ENCODE data around the gene MOB3A.

The MOB3A gene

GRCh38 chr19:2123682-2124387 lies 27.7 kb upstream of the MOB3A start:
- no peak for DNase-seq

- no peak for DNase-seq
Observed at GRCh38 chr19:2122982-2123381, 26.9 kb upstream of the MOB3A start.

GRCh38 chr19:2122251-2122650 lies 26.1 kb upstream of the MOB3A start:
- no peak for DNase-seq

DNA sequence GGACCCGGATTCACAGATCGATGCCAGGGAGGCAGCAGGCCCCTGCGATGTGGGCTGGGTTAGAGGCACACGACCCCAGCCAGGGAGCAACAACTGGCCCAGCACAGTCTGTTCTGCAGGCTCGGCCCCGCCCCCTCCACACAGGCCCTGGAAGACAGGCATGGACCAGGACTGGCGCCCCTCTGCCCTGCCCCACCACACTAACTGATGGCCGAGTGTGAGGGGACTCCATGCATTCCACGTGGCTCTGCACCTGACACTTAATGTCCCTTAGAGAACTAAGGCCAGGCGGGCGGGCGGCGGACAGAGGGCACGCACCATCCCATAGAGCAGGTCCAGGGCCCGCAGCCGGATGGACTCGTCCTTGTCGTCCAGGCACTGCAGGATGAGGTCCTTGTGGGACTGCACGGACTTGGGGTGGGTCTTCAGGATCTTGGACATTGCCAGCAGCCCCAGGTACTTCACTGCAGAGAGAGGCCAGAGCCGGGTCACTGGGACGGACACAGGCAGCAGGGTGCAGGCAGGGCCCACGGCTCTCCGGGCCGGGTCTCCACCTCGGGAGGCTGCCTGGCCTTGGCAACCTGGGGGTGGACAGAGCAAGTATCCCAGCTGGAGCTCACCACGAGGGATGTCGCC lies 25.4 kb upstream of the MOB3A start:
- DNase-seq: no peak

GRCh38 chr19:2120821-2121220 lies 24.7 kb upstream of the MOB3A start:
- DNase-seq: no peak

GRCh38 chr19:2119921-2120785 lies 24.0 kb upstream of the MOB3A start:
- no peak for DNase-seq

- no peak for DNase-seq
Observed at GRCh38 chr19:2118438-2118837, 22.3 kb upstream of the MOB3A start.

GRCh38 chr19:2117215-2117960 lies 21.3 kb upstream of the MOB3A start:
- DNase-seq: no peak

- DNase-seq: no peak
Observed at GRCh38 chr19:2116507-2116906, 20.4 kb upstream of the MOB3A start.

DNA sequence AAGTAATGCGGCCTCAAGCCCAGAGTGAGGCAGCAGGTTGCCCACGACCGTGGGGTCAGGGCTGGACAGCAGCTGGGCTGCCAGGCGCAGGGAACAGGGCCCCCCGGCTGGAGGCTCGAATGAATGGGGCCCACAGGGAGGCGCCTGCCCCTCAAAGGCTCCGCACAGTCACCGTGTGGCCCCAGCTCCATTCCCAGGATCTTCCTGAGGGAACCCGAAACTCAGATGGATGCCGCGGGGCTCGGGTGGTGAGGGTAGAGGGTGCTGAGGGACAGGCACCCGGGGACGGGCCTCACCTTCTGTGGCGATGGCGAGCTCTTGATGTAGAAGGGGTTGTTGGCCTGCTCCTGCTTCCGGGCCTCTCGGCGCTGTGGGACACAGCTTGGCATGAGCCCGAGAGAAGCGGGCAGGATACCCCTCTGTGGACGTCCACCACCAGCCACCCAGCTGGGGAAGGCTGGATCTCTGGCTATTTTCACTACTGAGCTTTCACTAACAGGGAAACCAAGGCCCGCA lies 19.8 kb upstream of the MOB3A start:
- DNase-seq: no peak

- no peak for DNase-seq
Observed at GRCh38 chr19:2115324-2115723, 19.2 kb upstream of the MOB3A start.

DNA sequence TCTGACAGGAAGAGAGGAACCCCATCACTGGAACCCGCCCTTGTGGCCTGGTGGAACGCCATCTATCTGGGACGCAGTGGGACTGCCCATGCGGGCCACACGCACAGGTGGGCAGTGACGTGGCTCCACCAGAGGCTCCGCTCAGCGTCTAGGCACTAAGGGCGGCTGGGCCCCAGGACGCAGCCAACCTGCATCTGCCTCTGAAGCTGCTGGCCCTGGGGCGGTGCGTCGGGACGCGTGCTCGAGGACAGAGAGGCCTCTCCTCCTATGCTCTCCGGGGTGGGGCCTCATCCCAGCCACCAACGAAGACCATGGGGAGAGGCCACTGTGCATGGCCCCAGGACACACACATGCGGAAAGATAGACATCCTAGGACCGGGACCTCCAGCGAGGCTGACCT lies 18.7 kb upstream of the MOB3A start:
- DNase-seq: no peak

GRCh38 chr19:2114218-2114617 lies 18.1 kb upstream of the MOB3A start:
- DNase-seq: no peak

GRCh38 chr19:2113439-2114211 lies 17.5 kb upstream of the MOB3A start:
- no peak for DNase-seq

DNA sequence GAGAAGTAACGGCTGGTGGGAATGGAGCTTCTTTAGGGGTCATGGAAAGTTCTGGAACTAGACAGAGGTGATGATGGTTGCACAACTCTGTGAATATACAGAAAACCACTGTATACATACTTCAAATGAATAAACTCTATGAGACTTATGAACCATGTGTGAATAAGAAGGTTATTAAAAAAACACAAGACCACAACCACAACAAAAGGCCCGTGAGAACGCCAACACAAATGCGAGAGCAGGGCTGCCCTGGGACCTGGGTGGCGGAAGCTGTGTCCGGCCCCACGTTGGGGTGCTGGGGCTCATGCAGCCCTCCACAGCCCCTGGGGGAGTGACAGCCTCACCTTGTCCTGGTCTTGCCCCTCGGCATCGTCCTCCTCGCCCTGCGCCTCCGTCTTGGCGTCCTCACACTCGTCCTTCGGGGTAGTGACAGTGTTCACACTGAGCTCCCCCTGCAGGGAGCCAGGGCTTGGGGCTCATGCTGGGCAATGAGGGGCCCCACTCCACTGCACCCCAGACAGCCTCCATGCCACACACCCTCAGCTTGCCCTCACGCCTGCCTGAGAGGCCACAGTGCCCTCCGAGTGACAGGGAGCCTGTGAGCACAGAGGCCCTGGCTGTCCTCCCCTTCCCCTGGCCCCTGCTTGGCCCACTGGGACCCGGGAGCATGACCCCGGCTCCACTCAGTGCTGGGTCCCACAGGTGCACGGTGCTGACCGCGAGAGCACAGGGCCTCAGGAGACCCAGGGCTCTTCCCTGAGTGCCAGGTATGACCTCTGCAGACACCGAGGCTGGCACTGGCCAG lies 16.6 kb upstream of the MOB3A start:
- DNase-seq: peak in 1 of 2 donors; percentile 21

DNA sequence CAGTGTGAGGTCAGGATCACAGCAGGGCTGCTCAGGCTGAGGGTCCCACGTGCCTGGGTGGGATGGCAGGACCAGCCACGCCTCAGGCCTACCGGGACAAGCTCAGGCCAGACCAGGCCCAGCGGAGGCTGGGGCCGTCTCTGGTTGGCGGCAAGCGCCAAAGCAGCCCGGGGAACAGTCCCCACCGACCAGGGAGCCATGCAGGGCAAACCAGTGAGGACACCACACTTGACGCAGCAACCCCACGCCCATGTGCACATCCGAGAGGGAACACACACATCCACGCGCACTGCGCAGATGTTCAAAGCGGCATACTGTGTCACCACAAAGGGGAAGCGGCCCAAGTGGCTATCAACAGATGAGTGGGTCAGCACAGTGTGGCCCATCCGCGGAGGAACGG lies 15.8 kb upstream of the MOB3A start:
- no peak for DNase-seq

DNA sequence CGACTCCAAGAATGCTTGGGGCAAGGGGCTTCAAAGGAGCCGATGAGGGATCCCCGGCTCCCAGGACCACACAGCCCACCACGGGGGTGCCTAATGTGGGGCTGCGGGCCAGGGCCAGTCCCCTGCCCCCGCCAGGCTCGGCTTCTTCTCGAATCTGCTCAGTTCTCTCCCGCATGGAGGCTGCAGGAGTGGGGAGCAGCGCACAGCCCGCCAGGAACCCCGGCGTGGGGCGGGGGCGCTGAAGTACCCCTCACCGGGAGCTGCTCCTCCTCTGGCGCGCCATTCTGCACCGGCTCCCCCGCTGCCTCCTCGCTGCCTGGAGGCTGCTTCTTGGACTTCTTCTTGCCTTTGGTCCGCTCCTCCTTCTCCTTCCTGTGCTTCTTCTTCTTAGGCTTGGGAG lies 15.3 kb upstream of the MOB3A start:
- DNase-seq: no peak

DNA sequence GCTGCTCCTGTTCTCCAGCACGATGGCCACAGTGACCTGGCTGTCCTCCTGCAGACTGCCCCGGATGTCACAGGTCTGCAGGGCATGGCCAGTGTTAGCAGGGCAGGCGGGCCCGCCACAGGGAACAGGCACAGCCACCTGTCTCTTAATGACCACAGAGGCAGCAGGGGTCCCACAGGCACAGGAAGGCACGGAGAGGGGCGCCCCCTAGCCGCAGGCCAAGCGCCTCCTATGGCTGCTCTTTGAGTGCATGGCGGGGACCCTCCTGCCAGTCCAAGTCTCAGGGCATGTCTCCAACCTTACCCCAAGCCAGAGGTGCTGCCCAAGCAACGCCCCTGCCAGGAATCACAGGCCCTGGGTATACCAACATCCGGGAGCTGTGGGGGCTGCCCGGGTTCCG lies 14.7 kb upstream of the MOB3A start:
- DNase-seq: no peak

- no peak for DNase-seq
Observed at GRCh38 chr19:2109046-2109864, 13.1 kb upstream of the MOB3A start.
